NCI-H2107 treated with DMSO at 0.1 percent for 48 hours (cell line): Measurements from ENCODE around the gene LILRB1.
"Not testable (repeated sequence)": the region's sequence is repeated elsewhere in the genome, so short reads cannot be mapped to it uniquely, and the experiment has no call there.

Experiments
- DNase-seq: peaks from one replicate; lab custom pipeline; 2025; ENCODE audit not compliant: unreplicated experiment; lab: John Stamatoyannopoulos, UW

LILRB1 gene

DNA sequence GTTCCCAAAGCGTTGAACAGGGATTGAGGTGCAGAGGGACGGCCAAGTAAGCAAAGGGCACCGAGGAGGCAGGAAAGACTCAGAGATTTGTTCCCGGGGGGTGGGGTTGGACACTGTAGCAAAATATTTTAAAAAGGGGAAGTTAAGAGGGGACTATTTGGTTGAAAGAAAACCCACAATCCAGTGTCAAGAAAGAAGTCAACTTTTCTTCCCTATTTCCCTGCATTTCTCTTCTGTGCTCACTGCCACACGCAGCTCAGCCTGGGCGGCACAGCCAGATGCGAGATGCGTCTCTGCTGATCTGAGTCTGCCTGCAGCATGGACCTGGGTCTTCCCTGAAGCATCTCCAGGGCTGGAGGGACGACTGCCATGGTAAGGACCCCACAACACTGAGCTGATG lies at the start of gene LILRB1:
Gene LILRB1 (plus strand): TSS at position 223 of the 400 bp plus-strand sequence. CDS start 590 bp downstream, outside the sequence.
- DNase-seq, result not testable (repeated sequence)

DNA sequence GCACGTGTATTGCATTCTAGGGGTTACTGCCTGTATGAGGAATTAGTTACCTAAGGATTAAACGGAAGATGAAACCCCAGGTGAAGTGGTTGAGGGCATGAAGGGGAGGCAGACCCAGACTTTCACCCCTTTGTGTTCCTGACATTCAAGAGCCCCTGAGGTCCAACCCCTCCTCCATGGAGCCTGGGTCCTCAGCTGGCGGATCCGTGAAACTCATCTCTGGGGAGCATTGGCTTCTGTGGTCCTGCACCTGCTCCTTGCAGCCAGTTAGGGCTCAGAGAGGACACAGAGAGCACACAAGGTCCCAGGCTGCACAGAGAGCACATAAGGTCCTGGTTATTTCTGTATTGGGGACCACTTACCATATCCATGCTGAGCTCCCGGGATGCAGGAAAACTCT lies 43.9 kb upstream of the LILRB1 start:
- DNase-seq, result no peak

- no peak for DNase-seq
Measured at GRCh38 chr19:54587026-54587425, 43.3 kb upstream of the LILRB1 start.

DNA sequence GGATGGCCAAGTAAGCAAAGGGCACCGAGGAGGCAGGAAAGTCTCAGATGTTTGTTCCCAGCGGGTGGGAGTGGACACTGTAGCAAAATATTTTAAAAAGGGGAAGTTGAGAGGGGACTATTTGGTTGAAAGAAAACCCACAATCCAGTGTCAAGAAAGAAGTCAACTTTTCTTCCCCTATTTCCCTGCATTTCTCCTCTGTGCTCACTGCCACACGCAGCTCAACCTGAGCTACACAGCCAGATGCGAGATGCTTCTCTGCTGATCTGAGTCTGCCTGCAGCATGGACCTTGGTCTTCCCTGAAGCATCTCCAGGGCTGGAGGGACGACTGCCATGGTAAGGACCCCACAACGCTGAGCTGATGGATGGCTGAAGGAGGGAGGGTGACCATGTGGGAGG lies 36.8 kb upstream of the LILRB1 start, which contains the start of gene LILRA1:
Gene LILRA1 (plus strand): TSS at position 188 of the 400 bp plus-strand sequence. CDS start 613 bp downstream, outside the sequence.
- not testable (repeated sequence) for DNase-seq

GRCh38 chr19:54593931-54594626 lies 36.2 kb upstream of the LILRB1 start:
- DNase-seq, result not testable (repeated sequence)

DNA sequence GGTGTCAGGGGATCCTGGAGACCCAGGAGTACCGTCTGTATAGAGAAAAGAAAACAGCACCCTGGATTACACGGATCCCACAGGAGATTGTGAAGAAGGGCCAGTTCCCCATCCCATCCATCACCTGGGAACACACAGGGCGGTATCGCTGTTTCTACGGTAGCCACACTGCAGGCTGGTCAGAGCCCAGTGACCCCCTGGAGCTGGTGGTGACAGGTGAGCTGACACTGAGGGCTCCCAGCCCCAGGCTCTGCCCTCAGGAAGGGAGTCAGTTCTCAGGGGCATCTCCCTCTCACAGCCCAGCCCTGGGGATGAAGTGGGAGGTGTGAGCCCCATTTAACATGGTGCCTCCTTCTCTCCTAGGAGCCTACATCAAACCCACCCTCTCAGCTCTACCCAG lies 35.5 kb upstream of the LILRB1 start:
- no peak for DNase-seq

DNA sequence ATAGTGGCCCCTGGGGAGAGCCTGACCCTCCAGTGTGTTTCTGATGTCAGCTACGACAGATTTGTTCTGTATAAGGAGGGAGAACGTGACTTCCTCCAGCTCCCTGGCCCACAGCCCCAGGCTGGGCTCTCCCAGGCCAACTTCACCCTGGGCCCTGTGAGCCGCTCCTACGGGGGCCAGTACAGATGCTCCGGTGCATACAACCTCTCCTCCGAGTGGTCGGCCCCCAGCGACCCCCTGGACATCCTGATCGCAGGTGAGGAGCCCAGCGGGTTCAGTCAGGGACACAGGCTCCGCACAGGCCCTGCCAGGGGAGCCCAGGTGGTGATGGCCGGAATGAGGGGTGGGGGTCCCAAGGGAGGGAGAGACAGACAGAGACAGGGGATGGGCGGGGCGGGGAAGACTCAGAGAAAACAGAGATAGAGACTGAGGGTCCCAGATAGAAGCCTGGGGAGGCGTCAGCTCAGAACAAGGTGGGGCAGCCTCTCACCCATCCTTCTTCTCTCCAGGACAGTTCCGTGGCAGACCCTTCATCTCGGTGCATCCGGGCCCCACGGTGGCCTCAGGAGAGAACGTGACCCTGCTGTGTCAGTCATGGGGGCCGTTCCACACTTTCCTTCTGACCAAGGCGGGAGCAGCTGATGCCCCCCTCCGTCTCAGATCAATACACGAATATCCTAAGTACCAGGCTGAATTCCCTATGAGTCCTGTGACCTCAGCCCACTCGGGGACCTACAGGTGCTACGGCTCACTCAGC lies 34.4 kb upstream of the LILRB1 start:
- not testable (repeated sequence) for DNase-seq

DNA sequence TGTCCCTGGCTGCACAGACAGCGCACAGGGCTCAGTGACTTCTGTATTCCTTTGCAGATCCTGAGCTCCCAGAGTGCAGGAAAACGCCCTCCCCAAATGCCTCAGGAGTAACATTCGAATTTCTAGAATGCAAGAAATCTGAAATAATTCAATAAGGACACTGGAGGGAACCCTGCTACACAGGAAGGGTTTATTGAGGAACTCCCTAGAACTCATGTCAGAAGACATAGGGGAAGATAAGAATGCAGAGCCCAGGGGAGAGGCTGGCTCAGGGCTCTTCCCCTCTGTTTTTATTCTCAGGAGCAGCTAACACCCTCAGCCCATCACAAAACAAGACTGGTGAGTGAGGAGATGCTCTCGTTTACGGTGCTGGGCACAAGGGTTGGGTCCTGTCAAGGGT lies 30.1 kb upstream of the LILRB1 start:
- DNase-seq, result no peak

DNA sequence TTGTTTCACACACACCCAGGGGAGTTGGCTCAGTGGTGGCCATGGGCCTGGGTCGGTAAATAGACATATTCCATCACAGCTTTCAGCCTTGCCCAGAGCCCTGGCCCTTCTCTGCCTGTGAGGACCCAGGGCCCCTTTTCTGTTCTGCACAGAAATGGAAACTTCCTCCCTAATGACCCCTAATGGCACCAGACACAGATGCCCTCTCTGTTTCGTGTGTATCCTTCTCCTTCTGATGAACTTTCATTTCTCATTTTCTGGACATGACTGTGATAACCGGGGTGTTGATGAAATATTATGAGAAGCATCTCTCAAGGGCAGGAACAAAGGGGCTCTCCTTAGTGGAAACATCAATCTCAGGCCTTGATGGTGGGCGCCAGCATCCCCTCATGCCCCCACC lies 24.1 kb upstream of the LILRB1 start:
- no peak for DNase-seq

- DNase-seq, result no peak
Measured at GRCh38 chr19:54606891-54607784, 23.1 kb upstream of the LILRB1 start.

GRCh38 chr19:54607785-54608150 lies 22.5 kb upstream of the LILRB1 start:
- no peak for DNase-seq

GRCh38 chr19:54608205-54608604 lies 22.1 kb upstream of the LILRB1 start:
- DNase-seq, result no peak

GRCh38 chr19:54608792-54609191 lies 21.5 kb upstream of the LILRB1 start:
- no peak for DNase-seq

GRCh38 chr19:54609356-54609791 lies 20.9 kb upstream of the LILRB1 start:
- no peak for DNase-seq

DNA sequence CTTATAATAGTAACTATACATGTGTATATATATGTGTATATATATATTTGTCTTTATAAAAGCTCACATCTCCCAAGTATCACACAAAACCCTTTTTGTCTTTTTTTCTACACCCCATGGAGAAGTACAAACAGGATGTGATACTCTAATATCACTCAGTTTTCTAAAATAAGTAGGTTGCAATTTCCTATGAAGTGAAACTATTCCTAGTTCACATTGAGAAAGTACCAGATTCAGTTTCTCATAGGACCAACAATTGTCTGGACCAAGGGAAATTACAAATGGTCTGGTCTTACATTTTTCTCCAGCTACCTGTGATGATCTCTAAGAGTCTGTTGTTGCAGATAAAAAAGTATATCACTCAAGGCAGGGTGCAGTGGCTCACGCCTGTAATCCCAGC lies 17.9 kb upstream of the LILRB1 start:
- no peak for DNase-seq

DNA sequence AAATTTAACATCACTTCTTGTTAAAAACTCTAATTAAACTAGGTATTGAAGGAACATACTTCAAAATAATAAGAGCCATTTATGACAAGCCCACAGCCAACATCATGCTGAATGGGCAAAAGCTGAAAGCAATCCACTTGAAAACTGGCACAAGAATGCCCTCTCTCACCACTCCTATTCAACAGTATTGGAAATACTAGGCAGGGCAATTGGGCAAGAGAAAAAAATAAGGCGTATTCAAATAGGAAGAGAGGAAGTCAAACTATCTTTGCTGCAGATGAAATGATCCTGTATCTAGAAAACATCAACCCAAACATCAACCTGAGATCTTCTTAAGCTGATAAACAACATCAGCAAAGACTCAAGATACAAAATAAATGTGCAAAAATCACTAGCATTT lies 15.6 kb upstream of the LILRB1 start:
- DNase-seq, result no peak

DNA sequence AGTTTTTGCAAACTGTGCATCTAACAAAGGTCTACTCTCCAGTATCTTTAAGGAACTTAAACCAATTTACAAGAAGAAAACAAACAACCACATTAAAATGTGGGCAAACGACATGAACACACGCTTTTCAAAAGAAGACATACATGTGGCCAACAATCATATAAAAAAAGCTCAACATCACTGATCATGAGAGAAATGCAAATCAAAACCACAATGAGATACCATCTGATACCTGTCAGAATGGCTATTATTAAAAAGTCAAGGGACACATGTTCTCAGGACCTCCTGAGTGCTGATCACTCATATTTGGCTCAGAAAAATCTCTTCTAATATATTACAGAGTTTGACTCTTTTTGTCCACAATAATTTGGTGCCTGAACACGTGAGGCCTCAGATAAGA lies 14.2 kb upstream of the LILRB1 start:
- DNase-seq, result no peak

DNA sequence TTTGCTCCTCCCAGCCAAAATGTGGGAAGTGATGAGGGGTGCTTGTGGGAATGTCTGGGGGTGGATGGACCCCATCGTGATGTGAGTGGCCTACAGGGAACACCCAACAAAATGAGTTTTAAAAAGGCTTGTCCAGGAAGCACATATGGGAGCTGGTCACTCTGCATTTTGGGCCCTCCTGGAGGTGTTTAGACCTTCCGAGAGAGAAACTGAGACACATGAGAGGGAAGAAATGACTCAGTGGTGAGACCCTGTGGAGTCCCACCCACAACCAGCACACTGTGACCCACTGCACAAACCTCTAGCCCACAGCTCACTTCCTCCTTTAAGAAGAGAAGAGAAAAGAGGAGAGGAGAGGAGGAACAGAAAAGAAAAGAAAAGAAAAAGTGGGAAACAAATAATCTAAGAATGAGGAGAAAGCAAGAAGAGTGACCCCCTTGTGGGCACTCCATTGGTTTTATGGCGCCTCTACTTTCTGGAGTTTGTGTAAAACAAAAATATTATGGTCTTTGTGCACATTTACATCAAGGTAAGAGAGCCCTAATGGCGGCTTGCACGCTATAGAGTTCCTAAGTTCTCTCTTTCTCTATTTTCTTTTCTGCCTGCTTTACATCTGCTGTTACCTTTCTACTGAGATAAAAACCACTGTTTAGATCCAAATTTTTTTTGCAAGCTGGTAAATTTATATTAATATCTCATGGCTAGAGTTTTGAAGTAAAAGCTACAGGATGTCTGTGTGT lies 13.3 kb upstream of the LILRB1 start:
- DNase-seq, result no peak

GRCh38 chr19:54620464-54620863 lies 9.8 kb upstream of the LILRB1 start:
- DNase-seq, result no peak

GRCh38 chr19:54622431-54622830 lies 7.9 kb upstream of the LILRB1 start:
- no peak for DNase-seq

GRCh38 chr19:54624234-54624633 lies 6.0 kb upstream of the LILRB1 start:
- DNase-seq, result not testable (repeated sequence)
